NCI-H146 treated with DMSO at 0.1 percent for 48 hours (cell line): ENCODE data around the gene MC3R.
A peak's percentile ranks its signal among the peaks of the same experiment; 100 is the strongest.

Experiments used
- DNase-seq: peaks from one replicate; lab custom pipeline; 2025; ENCODE audit not compliant: unreplicated experiment; lab: John Stamatoyannopoulos, UW

The MC3R gene

DNA sequence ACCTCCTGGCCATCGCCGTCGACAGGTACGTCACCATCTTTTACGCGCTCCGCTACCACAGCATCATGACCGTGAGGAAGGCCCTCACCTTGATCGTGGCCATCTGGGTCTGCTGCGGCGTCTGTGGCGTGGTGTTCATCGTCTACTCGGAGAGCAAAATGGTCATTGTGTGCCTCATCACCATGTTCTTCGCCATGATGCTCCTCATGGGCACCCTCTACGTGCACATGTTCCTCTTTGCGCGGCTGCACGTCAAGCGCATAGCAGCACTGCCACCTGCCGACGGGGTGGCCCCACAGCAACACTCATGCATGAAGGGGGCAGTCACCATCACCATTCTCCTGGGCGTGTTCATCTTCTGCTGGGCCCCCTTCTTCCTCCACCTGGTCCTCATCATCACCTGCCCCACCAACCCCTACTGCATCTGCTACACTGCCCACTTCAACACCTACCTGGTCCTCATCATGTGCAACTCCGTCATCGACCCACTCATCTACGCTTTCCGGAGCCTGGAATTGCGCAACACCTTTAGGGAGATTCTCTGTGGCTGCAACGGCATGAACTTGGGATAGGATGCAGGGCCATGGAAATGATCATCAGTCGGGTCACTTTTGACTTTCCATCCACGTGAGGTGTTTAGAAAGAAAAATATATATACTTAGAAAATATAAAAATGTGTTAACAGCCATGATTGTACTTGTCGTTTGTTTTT is 868 bp downstream of the MC3R start:
- DNase-seq, result peak; percentile 1

- DNase-seq, result no peak
Observed at GRCh38 chr20:56249956-56250355, 1.4 kb downstream of the MC3R start.

GRCh38 chr20:56257604-56258003 is 9.1 kb downstream of the MC3R start:
- no peak for DNase-seq

DNA sequence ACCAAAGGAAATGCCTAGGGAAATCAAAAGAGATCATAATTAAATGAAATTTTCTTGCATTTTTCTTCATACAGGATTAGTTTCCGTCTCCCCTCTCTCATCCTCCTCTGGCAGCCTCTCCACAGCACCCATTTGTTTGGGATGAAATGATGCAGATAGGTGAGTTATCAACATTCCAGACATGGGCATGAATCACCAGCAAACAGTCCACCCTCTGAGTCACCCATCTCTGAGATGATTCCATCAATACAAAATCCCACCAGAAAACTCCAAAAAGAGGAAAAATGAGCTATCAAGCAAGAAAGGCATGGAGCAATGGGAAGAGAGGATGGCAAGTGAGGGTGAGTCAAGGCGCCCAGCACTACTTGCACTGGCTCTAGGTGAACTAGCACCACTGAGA is 11.4 kb downstream of the MC3R start:
- DNase-seq, result no peak

GRCh38 chr20:56268536-56268935 is 20.0 kb downstream of the MC3R start:
- no peak for DNase-seq

GRCh38 chr20:56271974-56272373 is 23.4 kb downstream of the MC3R start:
- DNase-seq, result no peak

GRCh38 chr20:56273491-56273890 is 25.0 kb downstream of the MC3R start:
- no peak for DNase-seq

DNA sequence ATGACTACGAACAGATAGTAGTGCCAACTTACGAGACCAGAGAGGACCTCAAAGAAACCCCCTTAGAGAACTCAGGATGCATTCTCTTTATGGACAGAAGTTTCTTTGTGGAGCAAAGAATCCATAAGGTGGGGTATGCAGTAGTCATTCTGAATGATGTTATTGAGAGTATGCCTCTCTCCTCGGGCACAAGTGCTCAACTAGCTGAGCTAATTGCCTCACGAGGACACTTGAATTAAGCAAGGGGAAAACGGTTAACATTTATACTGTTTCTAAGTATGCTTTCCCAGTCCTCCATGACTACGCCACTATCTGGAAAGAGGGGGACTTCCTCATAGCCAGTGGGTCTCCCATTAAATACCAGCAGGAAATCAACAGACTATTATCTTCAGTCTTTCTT is 25.6 kb downstream of the MC3R start:
- no peak for DNase-seq

GRCh38 chr20:56278196-56278595 is 29.7 kb downstream of the MC3R start:
- DNase-seq, result no peak

DNA sequence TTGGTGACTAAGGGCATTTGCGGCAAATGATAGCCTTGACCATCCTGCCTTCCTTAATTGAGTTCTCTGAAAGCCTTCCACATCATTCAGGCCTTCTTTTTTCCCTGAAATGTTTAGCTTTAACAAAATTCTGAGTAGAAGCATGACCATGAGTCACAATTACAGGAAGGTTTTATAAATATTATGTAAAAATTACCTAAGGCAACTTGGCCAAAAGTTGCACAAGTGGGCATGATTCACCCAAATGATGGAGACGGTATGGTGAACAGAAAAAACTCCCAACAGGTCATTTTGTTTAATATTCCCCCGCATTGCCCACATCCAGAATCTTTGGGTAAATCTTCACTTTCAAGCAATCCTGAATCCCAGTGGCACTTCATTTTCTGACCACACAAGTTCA is 37.0 kb downstream of the MC3R start:
- no peak for DNase-seq

DNA sequence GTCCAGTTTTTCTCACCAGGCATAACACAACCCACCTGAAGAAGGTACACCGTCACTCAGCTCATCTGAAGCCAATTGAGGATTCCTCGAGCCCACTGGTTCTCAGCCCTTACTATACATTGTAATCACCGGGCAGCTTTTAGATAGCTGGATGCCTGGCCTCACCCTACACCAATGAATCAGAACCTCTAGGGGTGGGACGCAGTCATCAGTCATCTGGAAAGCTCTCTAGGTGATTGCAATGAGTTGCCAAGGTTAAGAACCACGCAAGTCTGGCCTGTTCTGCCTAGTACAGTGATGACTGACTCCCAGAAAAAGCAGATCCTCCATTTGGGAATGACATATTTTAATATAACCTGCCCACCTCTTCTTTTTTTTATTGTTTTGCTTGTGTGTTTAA is 41.1 kb downstream of the MC3R start:
- no peak for DNase-seq

DNA sequence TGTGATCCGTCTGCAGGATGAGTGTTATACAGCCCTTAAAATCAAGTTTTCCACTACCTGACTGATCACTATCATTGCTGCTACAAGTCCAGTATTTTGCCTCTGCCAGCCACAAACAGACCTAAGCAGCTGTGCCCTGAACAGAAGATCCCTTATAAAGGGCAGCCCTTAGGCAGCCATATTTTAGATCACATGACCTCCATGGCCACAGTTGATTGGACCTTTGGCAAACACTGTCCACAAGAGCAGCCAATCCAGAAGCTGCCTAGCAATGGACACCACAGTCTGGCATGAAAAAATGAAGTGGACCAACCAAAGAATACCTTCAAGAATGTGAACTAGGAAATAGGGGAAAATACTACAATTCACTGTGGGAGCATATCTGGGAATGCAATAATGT is 50.8 kb downstream of the MC3R start:
- no peak for DNase-seq
